ENCODE results near the gene FAM187B.

FAM187B gene

DNA sequence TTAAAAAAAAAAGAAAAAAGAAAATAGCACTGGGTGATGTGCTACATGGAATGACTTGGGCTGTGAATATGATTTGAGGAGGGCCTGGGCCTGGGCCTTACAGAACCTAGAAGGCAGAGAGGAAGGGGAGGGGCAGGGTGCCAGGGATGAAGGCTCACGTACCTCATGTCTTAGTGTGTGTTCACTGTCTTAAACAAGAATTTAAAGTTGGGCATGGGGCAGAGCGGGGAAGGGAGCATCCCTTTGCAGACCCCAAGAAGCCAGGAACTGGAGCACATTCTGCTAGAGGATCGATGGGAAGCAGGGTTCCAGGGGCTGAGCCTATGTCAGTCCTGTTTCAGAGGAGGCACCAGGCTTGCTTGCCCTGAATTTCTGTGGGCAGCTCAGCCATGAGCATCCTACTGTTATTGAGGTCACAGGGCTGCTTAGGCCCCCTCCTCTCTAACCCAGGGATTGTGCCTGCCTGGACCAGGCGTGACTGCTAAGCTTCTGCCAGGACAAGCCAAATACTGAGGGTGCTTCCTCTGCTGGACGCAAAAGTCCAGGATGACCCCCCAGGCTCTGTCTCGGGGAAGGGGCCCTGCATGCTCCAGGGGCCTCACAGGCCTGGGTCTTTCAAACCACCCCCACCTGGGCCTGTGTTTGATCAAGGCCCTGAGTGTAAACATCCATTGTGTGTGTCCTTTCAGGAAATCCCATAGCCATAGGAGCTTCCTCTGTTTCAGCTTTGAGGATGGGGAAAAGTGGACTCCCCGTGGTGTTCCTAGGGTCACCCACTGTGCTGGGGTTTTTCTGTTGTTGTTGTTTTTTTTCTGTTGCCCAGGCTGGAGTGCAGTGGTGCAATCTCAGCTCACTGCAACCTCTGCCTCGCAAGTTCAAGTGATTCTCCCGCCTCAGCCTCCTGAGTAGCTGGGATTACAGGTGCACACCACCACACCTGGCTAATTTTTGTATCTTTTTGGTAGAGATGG is 25.1 kb upstream of the FAM187B start:
- Histone ChIP-seq H3K36me3 (ENCODE audit: control insufficient read depth in 2 of 2, insufficient read depth in 1 of 2, low read length in 2 of 2) (peaks cover 58 to 67% of the 10 kb centered on the region in 2 experiments), H3K9me3 (ENCODE audit: control insufficient read depth, insufficient read depth, low read depth, low read length) (no peaks in the 10 kb centered on the region), H3K27ac (ENCODE audit: extremely low read depth, low read depth, low read length) (no peak overlapping the region), H3K4me3 (ENCODE audit: low read depth, low read length) (no peak overlapping the region), H3K4me1 (ENCODE audit: control insufficient read depth, insufficient read depth, low read length) (peaks cover 6% of the 10 kb centered on the region)
- TF ChIP-seq ZIC2 (tag by site-specific recombination; IDR thresholded peaks at IDR 0.05) (peak; percentile 99), MEIS1 (CRISPR knock-in tag; IDR thresholded peaks at IDR 0.05; ENCODE audit: borderline replicate concordance) (no peak)
- ChIA-PET POLR2A (interaction anchor here (5.9 kb wide), 1 partner anchor 10 kb away, joined by 35 read pairs; no protein-coding TSS in a partner anchor), CTCF (interaction anchor here (0.6 to 0.7 kb wide), 2 partner anchors 112 to 187 kb away, joined by 3 read pairs; no protein-coding TSS in a partner anchor)

GRCh38 chr19:35251456-35251855 is 22.9 kb upstream of the FAM187B start:
- no peak overlapping the region for H3K27ac ChIP-seq (ENCODE audit: extremely low read depth, low read depth, low read length)
- no peak overlapping the region for H3K4me3 ChIP-seq (ENCODE audit: low read depth, low read length)
- ChIA-PET CTCF (interaction anchor here (0.5 to 2.5 kb wide), 8 partner anchors 13 to 185 kb away, joined by 3 to 10 read pairs (median 4); no protein-coding TSS in a partner anchor), POLR2A (interaction anchor here (1.2 to 2.3 kb wide), 5 partner anchors 10 to 497 kb away, joined by 4 to 11 read pairs (median 6); partner anchors contain the start of genes FXYD7 and LIN37)
- no peaks in the 10 kb centered on the region for H3K9me3 ChIP-seq (ENCODE audit: control insufficient read depth, insufficient read depth, low read depth, low read length)
- H3K36me3 ChIP-seq (ENCODE audit: control insufficient read depth in 2 of 2, insufficient read depth in 1 of 2, low read length in 2 of 2): peaks cover 49 to 61% of the 10 kb centered on the region in 2 experiments
- no peak for TF ChIP-seq ZNF266 (tag by site-specific recombination; IDR thresholded peaks at IDR 0.05; ENCODE audit: low read depth)
- TF ChIP-seq, protein P1, sequence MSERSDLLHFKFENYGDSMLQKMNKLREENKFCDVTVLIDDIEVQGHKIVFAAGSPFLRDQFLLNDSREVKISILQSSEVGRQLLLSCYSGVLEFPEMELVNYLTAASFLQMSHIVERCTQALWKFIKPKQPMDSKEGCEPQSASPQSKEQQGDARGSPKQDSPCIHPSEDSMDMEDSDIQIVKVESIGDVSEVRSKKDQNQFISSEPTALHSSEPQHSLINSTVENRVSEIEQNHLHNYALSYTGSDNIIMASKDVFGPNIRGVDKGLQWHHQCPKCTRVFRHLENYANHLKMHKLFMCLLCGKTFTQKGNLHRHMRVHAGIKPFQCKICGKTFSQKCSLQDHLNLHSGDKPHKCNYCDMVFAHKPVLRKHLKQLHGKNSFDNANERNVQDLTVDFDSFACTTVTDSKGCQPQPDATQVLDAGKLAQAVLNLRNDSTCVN (tag by site-specific recombination; optimal IDR thresholded peaks at IDR 0.05): peak; percentile 7
- peaks cover 9% of the 10 kb centered on the region for H3K4me1 ChIP-seq (ENCODE audit: control insufficient read depth, insufficient read depth, low read length)

- Histone ChIP-seq H3K36me3 (ENCODE audit: control insufficient read depth in 2 of 2, insufficient read depth in 1 of 2, low read length in 2 of 2) (peaks cover 41 to 53% of the 10 kb centered on the region in 2 experiments), H3K27ac (ENCODE audit: extremely low read depth, low read depth, low read length) (no peak overlapping the region), H3K4me1 (ENCODE audit: control insufficient read depth, insufficient read depth, low read length) (peaks cover 9% of the 10 kb centered on the region), H3K9me3 (ENCODE audit: control insufficient read depth, insufficient read depth, low read depth, low read length) (no peaks in the 10 kb centered on the region), H3K4me3 (ENCODE audit: low read depth, low read length) (peak overlapping the region; percentile 63)
- ChIA-PET POLR2A (interaction anchor here (0.7 to 2.3 kb wide), 7 partner anchors 11 to 498 kb away, joined by 4 to 11 read pairs (median 6); partner anchors contain the start of genes FXYD7 and LIN37), CTCF (interaction anchor here (0.7 to 2.5 kb wide), 6 partner anchors 11 to 183 kb away, joined by 3 to 10 read pairs (median 4); no protein-coding TSS in a partner anchor)
- TF ChIP-seq GLI2 (tag by site-specific recombination; IDR thresholded peaks at IDR 0.05; ENCODE audit: borderline replicate concordance, low read depth): no peak
- TF ChIP-seq SCRT1 (tag by site-specific recombination; IDR thresholded peaks at IDR 0.05; ENCODE audit: borderline replicate concordance): peak; percentile 95
- no peak for TF ChIP-seq ZNF221 (tag by site-specific recombination; IDR thresholded peaks at IDR 0.05; ENCODE audit: borderline replicate concordance)
- TF ChIP-seq ZNF513 (tag by site-specific recombination; IDR thresholded peaks at IDR 0.05): no peak
- no peak for TF ChIP-seq YY2 (tag by site-specific recombination; IDR thresholded peaks at IDR 0.05)
- no peak for TF ChIP-seq SP3 (tag by site-specific recombination; IDR thresholded peaks at IDR 0.05)
- peak; percentile 48; the same call in 1 of the 2 replicates for TF ChIP-seq SCRT2 (tag by site-specific recombination; IDR thresholded peaks at IDR 0.05)
- 0 out of 2 replicates have a peak, but pooled peaks have one; percentile 22 for TF ChIP-seq ZNF488 (tag by site-specific recombination; IDR thresholded peaks at IDR 0.05)
- TF ChIP-seq, protein P2, sequence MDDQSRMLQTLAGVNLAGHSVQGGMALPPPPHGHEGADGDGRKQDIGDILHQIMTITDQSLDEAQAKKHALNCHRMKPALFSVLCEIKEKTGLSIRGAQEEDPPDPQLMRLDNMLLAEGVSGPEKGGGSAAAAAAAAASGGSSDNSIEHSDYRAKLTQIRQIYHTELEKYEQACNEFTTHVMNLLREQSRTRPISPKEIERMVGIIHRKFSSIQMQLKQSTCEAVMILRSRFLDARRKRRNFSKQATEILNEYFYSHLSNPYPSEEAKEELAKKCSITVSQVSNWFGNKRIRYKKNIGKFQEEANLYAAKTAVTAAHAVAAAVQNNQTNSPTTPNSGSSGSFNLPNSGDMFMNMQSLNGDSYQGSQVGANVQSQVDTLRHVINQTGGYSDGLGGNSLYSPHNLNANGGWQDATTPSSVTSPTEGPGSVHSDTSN (CRISPR knock-in tag; IDR thresholded peaks at IDR 0.05): peak; percentile 51; the same call in 1 of the 2 replicates
- no peak for TF ChIP-seq ZBTB48 (tag by site-specific recombination; IDR thresholded peaks at IDR 0.05)
These were observed 21.5 kb upstream of the FAM187B start for GRCh38 chr19:35249848-35250711.
